Transverse colon (tissue), 3 donors: Measurements from ENCODE around the gene VPS13A.

Experiments
- EP300 ChIP-seq: sonication (generic); formaldehyde crosslinking; IDR thresholded peaks from one replicate; pipeline ENCODE4 v1.6.1; 2017; ENCODE audit warnings: antibody characterized with exemption, low read depth
- TF ChIP-seq, protein P1 (sequence below), 5 experiments: fragments of 200-600 bp in 3 of 5; fragments of 450-650 bp in 2 of 5; sonication (generic) in 3 of 5; IDR thresholded peaks; 1 replicate in 2 of 5; 2 replicates in 3 of 5; pipeline ENCODE4 v1.5.1; 2016 to 2017; ENCODE audit warnings: antibody characterized with exemption in 5 of 5, inconsistent platforms in 3 of 5, mild to moderate bottlenecking in 2 of 5, moderate library complexity in 1 of 5

GRCh38 chr9:77291714-77292113 is 114.4 kb downstream of the VPS13A start:
- TF ChIP-seq EP300 = no peak
- TF ChIP-seq, protein P1, sequence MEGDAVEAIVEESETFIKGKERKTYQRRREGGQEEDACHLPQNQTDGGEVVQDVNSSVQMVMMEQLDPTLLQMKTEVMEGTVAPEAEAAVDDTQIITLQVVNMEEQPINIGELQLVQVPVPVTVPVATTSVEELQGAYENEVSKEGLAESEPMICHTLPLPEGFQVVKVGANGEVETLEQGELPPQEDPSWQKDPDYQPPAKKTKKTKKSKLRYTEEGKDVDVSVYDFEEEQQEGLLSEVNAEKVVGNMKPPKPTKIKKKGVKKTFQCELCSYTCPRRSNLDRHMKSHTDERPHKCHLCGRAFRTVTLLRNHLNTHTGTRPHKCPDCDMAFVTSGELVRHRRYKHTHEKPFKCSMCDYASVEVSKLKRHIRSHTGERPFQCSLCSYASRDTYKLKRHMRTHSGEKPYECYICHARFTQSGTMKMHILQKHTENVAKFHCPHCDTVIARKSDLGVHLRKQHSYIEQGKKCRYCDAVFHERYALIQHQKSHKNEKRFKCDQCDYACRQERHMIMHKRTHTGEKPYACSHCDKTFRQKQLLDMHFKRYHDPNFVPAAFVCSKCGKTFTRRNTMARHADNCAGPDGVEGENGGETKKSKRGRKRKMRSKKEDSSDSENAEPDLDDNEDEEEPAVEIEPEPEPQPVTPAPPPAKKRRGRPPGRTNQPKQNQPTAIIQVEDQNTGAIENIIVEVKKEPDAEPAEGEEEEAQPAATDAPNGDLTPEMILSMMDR (IDR thresholded peaks at IDR 0.05) = peak in 3 of 5 experiments; percentile 15 to 27 (median 21)
